ENCODE data around the gene ZGPAT. TPM values are rescaled to one million over a fixed set of nuclear protein-coding genes. Genes with fewer than 3 reads are reported as not detected.

The ZGPAT gene
- total RNA-seq, 1 donor from 2014 or later = 34.6 TPM

GRCh38 chr20:63778034-63778752 lies 70.4 kb downstream of the ZGPAT start:
- H3K9me3 Mint-ChIP-seq = peaks cover 6% of the 10 kb centered on the region
- TF ChIP-seq CTCF (IDR thresholded peaks at IDR 0.05; ENCODE audit: unreplicated experiment) = no peak
- H3K4me3 Mint-ChIP-seq = no peak overlapping the region
- H3K27me3 Mint-ChIP-seq (ENCODE audit: low read depth) = no peaks in the 10 kb centered on the region
- H3K27ac Mint-ChIP-seq = no peak overlapping the region
- H3K36me3 Mint-ChIP-seq = peaks cover 20% of the 10 kb centered on the region
- no peak for DNase-seq (ENCODE audit: low spot score in 2 of 2, unreplicated experiment in 2 of 2)
- H3K4me1 Mint-ChIP-seq = peaks cover 10% of the 10 kb centered on the region

GRCh38 chr20:63778857-63779256 lies 71.0 kb downstream of the ZGPAT start:
- Mint-ChIP-seq H3K4me3 (no peak overlapping the region), H3K36me3 (peaks cover 20% of the 10 kb centered on the region), H3K4me1 (peaks cover 10% of the 10 kb centered on the region), H3K27me3 (ENCODE audit: low read depth) (no peaks in the 10 kb centered on the region), H3K9me3 (peaks cover 6% of the 10 kb centered on the region), H3K27ac (no peak overlapping the region)
- no peak for DNase-seq (ENCODE audit: low spot score in 2 of 2, unreplicated experiment in 2 of 2)
- TF ChIP-seq CTCF (IDR thresholded peaks at IDR 0.05; ENCODE audit: unreplicated experiment) = no peak

GRCh38 chr20:63781181-63781580 lies 73.3 kb downstream of the ZGPAT start:
- H3K27ac Mint-ChIP-seq = no peak overlapping the region
- H3K36me3 Mint-ChIP-seq = peaks cover 17% of the 10 kb centered on the region
- no peak for TF ChIP-seq CTCF (IDR thresholded peaks at IDR 0.05; ENCODE audit: unreplicated experiment)
- no peak overlapping the region for H3K4me3 Mint-ChIP-seq
- no peaks in the 10 kb centered on the region for H3K27me3 Mint-ChIP-seq (ENCODE audit: low read depth)
- peaks cover 6% of the 10 kb centered on the region for H3K9me3 Mint-ChIP-seq
- no peaks in the 10 kb centered on the region for H3K4me1 Mint-ChIP-seq
- DNase-seq (ENCODE audit: low spot score in 2 of 2, unreplicated experiment in 2 of 2) = no peak

GRCh38 chr20:63782051-63782471 lies 74.2 kb downstream of the ZGPAT start:
- no peaks in the 10 kb centered on the region for H3K4me1 Mint-ChIP-seq
- H3K27me3 Mint-ChIP-seq (ENCODE audit: low read depth) = no peaks in the 10 kb centered on the region
- no peak for DNase-seq (ENCODE audit: low spot score in 2 of 2, unreplicated experiment in 2 of 2)
- H3K27ac Mint-ChIP-seq = no peak overlapping the region
- H3K4me3 Mint-ChIP-seq = no peak overlapping the region
- TF ChIP-seq CTCF (IDR thresholded peaks at IDR 0.05; ENCODE audit: unreplicated experiment) = no peak
- peaks cover 6% of the 10 kb centered on the region for H3K9me3 Mint-ChIP-seq
- peaks cover 13% of the 10 kb centered on the region for H3K36me3 Mint-ChIP-seq

GRCh38 chr20:63782521-63782971 lies 74.7 kb downstream of the ZGPAT start:
- no peak overlapping the region for H3K4me3 Mint-ChIP-seq
- H3K27ac Mint-ChIP-seq = no peak overlapping the region
- no peak for TF ChIP-seq CTCF (IDR thresholded peaks at IDR 0.05; ENCODE audit: unreplicated experiment)
- no peak for DNase-seq (ENCODE audit: low spot score in 2 of 2, unreplicated experiment in 2 of 2)
- H3K27me3 Mint-ChIP-seq (ENCODE audit: low read depth) = no peaks in the 10 kb centered on the region
- no peaks in the 10 kb centered on the region for H3K4me1 Mint-ChIP-seq
- peaks cover 2% of the 10 kb centered on the region for H3K9me3 Mint-ChIP-seq
- peaks cover 8% of the 10 kb centered on the region for H3K36me3 Mint-ChIP-seq

All from mesothelial cell of epicardium (in vitro differentiated cells).